Cerebellar cortex (tissue), 1 donor: ENCODE measurements around the gene CATSPERZ.
"Not testable (repeated sequence)": the region's sequence is repeated elsewhere in the genome, so short reads cannot be mapped to it uniquely, and the experiment has no call there.

Experiments
- DNase-seq: peaks from one replicate; pipeline ENCODE4 v3.0.0-alpha.2; 2015; ENCODE audit warnings: low spot score

The CATSPERZ gene

DNA sequence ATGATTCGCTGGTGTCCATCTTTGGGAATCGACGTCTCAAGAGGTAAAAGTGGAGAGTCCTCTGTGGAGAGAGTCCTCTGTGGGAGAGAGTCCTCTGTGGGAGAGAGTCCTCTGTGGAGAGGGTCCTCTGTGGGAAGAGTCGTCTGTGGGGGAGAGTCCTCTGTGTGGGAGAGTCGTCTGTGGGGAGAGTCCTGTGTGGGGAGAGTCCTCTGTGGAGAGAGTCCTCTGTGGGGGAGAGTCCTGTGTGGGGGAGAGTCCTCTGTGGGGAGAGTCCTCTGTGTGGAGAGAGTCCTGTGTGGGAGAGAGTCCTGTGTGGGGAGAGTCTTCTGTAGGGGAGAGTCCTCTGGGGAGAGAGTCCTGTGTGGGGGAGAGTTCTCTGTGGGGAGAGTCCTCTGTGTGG lies 20.9 kb downstream of the CATSPERZ start:
- no peak for DNase-seq

DNA sequence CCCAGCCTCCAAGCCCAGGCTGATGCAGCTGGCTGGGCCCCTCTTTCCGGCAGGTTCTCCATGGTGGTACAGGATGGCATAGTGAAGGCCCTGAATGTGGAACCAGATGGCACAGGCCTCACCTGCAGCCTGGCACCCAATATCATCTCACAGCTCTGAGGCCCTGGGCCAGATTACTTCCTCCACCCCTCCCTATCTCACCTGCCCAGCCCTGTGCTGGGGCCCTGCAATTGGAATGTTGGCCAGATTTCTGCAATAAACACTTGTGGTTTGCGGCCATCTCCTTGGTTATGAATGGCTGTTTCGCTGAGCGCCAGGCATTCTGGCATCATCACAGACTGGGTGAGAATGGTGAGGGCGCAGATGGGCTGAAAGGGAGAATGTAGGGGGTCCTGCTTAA lies 21.4 kb downstream of the CATSPERZ start:
- DNase-seq, result peak; percentile 54

DNA sequence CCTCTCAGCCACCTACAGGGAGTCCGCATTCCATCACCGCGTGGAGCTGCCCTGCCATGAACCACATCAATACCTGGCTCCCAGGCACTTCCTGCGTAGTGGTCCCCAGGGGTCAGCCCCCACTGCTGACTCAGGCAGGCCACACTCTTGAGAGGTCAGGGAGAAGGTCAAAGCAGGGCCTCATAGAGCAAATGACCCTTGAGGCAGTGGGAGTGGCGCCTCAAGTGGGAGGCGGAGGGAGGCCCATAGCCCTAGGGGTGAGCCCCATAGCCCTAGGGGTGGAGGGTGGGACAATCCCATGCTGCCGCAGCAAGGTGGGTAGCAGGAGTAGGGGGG lies 22.7 kb downstream of the CATSPERZ start:
- no peak for DNase-seq

DNA sequence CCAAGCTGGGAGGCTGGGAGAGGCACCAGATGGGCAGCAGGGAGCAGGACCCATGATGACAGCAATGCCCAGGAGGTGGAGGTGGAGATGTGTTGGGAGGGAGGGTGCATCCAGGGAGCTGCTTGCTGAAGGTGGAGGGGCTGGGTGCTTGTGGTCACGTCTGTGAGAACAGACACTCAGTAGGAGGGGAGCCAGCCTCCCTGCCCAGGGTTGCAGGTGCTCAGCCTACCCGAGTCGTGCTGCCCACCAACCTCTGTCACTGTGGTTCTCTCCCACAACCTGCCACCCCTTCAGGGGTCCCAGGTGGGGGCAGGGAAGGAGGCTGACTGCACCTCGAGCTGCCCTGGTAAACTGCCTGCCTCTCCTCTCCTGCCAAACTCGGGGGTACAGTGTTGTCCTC lies 23.2 kb downstream of the CATSPERZ start:
- DNase-seq, result no peak

DNA sequence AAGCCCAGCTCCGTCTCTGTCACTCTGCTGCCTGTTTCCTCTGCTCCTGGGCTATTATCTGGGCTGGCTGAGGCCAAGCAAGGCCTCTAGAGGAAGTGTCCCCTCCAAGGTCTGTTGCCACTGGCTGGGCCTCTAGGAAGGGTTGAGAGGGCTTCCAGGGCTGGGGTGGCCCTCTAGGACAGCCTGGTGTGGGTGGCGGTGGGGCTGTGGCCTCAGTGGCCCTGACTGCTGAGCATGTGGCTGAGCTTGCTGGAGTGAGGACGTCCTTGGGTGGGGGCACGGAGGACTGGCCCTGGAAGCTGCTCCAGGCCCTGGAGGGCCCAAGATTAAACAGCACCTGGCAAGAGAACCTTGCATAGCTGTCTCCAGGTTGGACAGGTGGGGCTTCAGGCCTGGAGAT lies 23.8 kb downstream of the CATSPERZ start:
- DNase-seq, result not testable (repeated sequence)

DNA sequence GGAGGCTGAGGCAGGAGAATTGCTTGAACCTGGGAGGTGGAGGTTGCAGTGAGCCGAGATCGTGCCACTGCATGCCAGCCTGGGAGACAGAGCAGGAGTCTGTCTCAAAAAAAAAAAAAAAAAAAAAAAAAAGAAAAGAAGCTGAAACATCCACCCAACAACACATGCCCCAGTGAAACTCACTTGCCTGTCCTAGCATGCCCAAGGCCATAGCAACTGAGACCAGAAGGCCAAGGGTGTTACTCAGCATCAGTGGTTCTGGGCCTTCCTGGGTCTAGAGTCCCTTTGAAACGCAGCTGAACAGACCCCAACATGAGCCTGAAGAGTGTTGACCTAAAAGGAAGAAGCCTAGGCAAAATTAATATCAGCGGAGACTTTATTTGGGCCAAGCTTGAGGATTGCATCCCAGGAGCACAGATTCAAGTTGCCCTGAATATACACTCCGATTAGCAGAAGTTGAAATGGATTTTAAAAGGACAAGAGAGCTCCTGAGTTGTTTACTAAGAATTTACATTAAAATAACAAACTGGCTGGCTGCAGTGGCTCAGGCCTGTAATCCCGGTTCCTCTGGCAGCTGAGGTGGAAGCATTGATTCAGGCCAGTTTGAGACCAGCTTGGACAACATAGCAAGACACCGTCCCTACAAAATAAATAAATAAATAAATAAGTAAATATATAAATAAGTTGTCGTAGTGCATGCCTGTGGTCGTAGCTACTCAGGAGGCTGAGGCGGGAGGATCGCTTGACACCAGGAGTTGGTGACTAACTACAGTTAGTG lies 24.7 kb downstream of the CATSPERZ start:
- DNase-seq, result no peak

DNA sequence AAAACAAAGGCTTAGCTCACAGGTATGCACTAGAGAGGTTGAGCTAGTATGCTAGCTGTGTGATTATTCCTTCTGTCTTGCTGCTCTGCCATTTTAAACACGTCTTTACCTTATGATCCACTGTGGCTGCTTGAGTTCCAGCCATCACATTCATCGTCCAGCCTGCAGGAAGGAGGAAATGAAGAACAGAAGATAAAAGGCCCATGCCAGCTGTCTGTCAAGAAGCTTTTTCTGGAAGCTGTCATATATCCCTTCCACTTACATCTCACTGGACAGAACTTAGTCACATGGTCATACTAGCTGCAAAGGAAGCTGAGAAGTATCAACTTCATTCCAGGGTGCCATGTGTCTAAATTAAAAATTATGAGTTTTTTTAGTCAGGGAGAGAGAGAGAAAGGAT lies 27.2 kb downstream of the CATSPERZ start:
- no peak for DNase-seq

DNA sequence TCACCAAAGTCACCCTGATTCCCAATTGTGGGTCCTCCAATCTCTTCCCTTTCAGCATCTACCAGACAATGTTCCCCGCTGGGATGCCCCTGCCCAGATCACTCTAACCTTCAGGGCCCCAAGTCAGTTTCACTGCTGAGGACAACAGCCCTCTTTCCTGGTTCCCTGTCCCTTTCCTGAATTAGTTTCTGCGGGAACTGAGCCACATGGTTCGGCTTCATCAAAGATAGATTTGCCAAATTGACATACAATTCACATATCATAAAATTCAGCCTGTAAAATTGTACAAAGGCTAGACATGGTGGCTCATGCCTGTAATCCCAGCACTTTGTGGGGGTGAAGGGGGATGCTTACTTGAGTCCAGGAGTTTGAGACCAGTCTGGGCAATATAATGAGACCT lies 27.8 kb downstream of the CATSPERZ start:
- DNase-seq, result no peak

DNA sequence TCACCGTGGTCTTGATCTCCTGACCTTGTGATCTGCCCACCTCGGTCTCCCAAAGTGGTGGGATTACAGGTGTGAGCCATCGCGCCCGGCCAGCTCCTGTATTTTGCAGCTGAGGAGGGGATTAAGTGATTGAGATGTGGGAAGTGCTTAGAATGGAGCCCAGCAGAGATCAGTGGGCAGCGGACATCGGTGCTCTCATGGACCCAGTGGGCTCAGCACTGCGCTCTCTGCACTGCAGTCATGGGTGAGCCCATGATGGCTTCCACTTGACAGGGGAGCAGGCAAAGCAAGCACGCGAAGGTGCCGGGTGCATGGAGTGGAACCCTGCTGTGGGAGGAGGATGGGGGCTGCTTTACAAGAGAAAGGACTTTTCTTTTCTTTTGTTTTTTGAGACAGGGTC lies 30.7 kb downstream of the CATSPERZ start:
- no peak for DNase-seq

DNA sequence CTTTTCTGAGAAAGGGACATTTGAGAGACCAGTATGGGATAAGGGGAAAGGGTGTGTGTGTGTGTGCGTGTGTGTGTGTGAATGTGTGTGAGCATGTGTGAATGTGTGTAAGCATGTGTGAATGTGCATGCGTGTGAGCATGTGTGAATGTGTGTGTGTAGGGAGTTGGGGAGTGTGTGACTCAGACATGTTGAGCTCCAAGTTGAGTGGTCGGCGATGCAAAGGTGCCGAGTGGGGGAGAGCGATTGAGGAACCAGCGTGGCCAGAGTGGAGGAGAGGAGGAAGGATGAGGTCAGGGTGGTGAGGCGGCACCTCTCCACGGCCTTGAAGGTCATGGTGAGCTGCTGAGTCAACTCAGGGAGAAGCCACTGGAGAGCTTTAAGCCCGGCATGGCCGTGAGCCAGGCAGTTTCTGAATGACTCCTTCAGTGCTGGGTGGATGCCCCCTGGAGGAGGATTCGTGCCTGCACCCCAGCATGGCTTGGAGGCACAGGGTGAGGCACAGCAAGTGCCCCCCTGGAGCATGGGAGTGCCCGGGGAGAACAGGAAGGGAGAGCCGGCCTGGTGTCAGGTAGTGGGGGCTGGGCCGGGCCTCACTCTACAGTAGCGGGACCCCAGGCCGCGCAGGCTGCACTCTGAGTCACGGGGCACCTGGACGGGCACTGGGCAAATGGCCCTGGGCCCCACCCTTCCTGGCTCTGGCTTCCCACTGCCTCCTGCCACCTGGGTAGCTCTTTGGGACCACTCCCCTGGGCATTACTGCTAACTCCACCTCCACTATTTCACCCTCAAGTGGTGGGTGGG lies 31.6 kb downstream of the CATSPERZ start:
- DNase-seq, result no peak

- DNase-seq, result no peak
These were observed 33.4 kb downstream of the CATSPERZ start for GRCh38 chr11:64333556-64333955.

DNA sequence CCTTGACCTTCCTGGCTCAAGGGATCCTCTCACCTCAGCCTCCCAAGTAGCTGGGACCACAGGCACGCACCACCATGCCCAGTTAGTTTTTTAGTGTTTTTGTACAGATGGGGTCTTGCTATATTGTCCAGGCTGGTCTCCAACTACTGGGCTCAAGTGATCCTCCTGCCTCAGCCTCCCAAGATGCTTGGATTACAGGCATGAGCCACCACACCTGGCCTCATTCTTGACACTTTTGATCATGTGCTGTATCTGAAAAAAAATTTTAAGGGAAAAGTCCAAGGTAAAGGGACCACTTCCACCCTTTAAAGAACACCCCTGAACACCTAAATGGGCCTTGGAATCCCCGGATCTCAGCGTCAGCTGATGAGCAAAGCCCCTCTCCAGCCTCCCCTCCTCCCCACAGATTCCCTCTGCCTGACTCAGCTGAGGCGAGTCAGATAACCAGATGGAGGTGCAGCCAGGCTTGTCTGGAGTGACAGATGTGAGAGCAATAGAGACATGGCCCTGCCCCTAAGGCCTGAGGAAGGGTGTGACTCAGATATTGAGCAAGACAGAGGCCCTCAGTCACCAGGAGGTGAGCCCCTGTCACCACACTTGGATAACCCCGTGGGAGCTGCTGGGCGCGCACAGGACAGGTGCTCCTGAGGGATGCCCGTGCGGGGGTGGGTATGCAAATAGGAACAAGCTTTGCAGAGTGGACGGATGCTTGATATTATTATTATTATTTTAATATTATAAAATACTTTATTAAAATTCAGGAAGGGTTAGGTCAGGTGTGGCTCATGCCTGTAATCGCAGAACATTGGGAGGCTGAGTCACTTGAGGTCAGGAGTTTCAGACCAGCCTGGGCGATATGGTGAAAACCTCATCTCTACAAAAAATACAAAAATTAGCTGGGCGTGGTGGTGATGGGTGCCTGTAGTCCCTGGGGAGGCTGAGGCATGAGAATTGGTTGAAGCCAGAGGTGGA lies 34.9 kb downstream of the CATSPERZ start:
- no peak for DNase-seq

DNA sequence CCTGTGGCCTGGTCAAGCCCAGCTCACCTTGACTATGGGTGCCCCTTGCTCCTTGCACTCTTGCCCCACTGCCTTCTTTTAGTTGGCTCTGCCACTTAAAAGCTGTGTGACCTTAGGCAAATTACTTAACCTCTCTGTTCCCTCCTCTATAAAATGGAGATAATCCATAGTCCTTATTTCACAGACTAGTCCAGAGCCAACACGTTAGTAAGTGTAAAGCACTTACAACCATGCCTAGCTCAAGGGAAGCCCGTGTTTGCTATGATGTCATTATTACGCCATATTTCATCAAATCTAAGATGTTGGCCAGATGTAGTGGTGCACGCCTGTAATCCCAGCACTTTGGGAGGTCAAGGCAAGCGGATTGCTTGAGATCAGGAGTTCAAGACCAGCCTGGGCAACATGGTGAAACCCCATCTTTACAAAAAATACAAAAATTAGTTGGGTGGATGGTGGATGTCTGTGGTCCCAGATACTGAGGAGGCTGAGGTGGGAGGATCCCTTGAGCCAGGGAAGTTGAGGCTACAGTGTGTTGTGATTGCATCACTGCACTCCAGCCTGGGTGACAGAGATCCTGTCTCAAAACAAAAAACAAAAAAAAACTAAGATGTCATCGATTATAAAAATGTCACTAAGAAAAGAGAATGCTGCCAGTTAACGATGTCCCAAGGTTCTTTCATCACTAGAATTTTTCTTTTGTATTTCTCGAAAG lies 37.5 kb downstream of the CATSPERZ start:
- DNase-seq, result no peak

DNA sequence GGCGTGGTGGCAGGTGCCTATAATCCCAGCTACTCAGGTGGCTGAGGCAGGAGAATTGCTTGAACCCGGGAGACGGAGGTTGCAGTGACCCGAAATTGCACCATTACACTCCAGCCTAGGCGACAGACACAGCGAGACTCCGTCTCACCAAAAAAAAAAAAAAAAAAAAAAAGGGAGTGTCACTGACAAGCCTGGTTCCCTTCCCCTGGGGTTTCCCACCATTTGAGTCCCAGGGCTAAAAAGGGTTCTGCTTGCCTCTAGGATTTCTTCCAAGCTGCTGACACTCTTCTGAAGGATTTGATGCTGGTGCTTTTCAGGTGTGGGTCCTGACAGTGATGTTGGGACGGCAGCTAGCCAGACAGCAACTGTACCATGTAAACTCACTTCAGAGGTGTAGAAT lies 38.6 kb downstream of the CATSPERZ start:
- no peak for DNase-seq

DNA sequence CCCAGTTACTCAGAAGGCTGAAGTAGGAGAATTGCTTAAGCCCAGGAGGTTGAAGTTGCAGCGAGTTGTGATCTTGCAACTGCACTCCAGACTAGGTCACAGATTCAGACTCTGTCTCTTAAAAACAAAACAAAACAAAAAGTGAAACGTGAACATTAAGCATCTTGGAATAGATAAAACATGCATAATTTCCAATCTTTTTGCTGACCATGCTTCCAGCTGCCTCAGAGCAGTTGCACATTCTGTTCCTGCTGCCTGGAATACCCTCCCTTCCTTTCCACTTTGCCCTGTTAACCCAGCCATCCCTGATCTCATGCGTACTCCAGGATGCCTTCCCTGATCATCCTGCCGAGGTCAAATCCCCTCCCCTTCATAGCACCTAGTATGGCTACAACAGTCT lies 39.1 kb downstream of the CATSPERZ start:
- no peak for DNase-seq

DNA sequence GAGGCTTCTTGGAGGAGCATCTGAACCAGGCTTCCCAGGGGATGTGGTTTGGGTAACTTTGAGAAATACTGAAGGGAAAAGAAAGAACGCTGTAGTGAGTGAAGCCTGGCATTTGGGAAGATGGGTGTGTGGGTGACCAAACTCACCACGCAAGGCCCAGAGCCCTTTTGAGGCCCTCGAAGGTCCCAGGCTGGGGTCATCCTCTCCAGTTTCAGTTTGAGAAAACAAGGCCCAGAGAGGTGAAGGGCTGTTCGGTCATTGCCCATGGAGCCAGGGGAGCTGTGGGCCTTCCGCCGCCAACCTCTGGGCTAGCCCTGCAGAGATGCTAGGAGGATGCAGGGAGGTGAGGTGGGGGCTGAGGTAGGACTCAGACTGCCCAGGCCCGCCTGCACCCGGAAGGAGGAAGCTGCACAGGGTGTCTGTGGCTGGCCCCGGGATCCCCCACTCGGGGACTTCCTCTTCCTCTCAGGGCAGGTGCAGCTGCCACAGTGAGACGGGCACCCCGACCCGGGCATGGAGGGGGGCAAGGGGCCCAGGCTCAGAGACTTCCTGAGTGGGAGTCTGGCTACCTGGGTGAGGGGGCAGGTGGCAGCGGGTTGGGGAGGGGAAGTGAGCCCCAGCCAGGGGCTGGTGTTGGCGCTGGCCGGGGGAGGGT lies 39.7 kb downstream of the CATSPERZ start, which contains the start of gene CCDC88B:
Gene CCDC88B (plus strand): TSS at position 451 of the 655 bp plus-strand sequence. CDS start 63 bp downstream, at position 514.
- DNase-seq, result no peak

GRCh38 chr11:64340671-64341335 lies 40.6 kb downstream of the CATSPERZ start:
- DNase-seq, result no peak

DNA sequence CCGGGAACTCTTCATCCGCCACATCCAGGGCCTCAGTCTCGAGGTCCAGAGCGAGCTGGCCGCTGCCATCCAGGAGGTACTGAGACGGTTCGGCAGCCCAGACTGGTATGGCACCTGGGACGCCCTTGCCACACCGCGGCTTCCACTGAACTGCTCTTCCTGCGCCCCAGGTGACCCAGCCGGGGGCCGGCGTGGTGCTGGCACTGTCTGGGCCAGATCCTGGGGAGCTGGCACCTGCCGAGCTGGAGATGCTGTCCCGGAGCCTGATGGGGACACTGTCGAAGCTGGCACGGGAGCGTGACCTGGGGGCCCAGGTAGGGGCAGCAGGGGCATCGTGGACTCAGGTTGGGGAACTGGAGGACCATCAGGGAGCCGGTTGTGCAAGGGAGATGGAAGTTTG lies 41.3 kb downstream of the CATSPERZ start:
- DNase-seq, result no peak

- peak; percentile 89 for DNase-seq
These were observed 42.0 kb downstream of the CATSPERZ start for GRCh38 chr11:64341851-64342791.
